ENCODE data around the gene VPS18.

Gene VPS18

GRCh38 chr15:40904552-40905201, 10.4 kb downstream of the VPS18 start:
- H3K9me3 ChIP-seq (ENCODE audit: control insufficient read depth, insufficient read depth, low read length), result no peaks in the 10 kb centered on the region
- no peak overlapping the region for H3K4me3 ChIP-seq (ENCODE audit: low read length)
- H3F3A ChIP-seq (ENCODE audit: control insufficient read depth, insufficient read depth), result peaks cover 9% of the 10 kb centered on the region; the same call in 1 of the 2 replicates
- TF ChIP-seq, protein P1, sequence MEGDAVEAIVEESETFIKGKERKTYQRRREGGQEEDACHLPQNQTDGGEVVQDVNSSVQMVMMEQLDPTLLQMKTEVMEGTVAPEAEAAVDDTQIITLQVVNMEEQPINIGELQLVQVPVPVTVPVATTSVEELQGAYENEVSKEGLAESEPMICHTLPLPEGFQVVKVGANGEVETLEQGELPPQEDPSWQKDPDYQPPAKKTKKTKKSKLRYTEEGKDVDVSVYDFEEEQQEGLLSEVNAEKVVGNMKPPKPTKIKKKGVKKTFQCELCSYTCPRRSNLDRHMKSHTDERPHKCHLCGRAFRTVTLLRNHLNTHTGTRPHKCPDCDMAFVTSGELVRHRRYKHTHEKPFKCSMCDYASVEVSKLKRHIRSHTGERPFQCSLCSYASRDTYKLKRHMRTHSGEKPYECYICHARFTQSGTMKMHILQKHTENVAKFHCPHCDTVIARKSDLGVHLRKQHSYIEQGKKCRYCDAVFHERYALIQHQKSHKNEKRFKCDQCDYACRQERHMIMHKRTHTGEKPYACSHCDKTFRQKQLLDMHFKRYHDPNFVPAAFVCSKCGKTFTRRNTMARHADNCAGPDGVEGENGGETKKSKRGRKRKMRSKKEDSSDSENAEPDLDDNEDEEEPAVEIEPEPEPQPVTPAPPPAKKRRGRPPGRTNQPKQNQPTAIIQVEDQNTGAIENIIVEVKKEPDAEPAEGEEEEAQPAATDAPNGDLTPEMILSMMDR (IDR thresholded peaks at IDR 0.05; ENCODE audit: low read depth, low read length, poor library complexity, severe bottlenecking), result no peak
- no peak for TF ChIP-seq EZH2phosphoT487 (IDR thresholded peaks at IDR 0.05; ENCODE audit: borderline replicate concordance, low read length)
- H3K9me2 ChIP-seq (replicated peaks; ENCODE audit: control insufficient read depth, low read length), result no peaks in the 10 kb centered on the region
- H3K79me2 ChIP-seq (ENCODE audit: control insufficient read depth, low read length), result peaks cover 19% of the 10 kb centered on the region
- no peaks in the 10 kb centered on the region for H4K20me1 ChIP-seq (ENCODE audit: control insufficient read depth, insufficient read depth, low read depth, low read length)
- no peak overlapping the region for H3K27ac ChIP-seq (ENCODE audit: low read depth, low read length)
- no peaks in the 10 kb centered on the region for H3K27me3 ChIP-seq (ENCODE audit: control insufficient read depth, low read length)
- peaks cover 44% of the 10 kb centered on the region for H3K4me1 ChIP-seq (ENCODE audit: control insufficient read depth, low read length)
- no peak overlapping the region for H3K4me2 ChIP-seq (ENCODE audit: low read length)
- peaks cover 43% of the 10 kb centered on the region for H3K36me3 ChIP-seq (ENCODE audit: control insufficient read depth, low read length)

- peak overlapping the region; percentile 100 for H3K4me2 ChIP-seq (ENCODE audit: low read length)
- H3K79me2 ChIP-seq (ENCODE audit: control insufficient read depth, low read length), result peaks cover 9% of the 10 kb centered on the region; the same call in 1 of the 2 replicates
- H3K9me2 ChIP-seq (replicated peaks; ENCODE audit: control insufficient read depth, low read length), result no peaks in the 10 kb centered on the region
- peaks cover 9% of the 10 kb centered on the region; the same call in 1 of the 2 replicates for H3F3A ChIP-seq (ENCODE audit: control insufficient read depth, insufficient read depth)
- H3K4me1 ChIP-seq (ENCODE audit: control insufficient read depth, low read length), result peaks cover 44% of the 10 kb centered on the region
- no peak for TF ChIP-seq EZH2phosphoT487 (IDR thresholded peaks at IDR 0.05; ENCODE audit: borderline replicate concordance, low read length)
- TF ChIP-seq, protein P1 (IDR thresholded peaks at IDR 0.05; ENCODE audit: low read depth, low read length, poor library complexity, severe bottlenecking), result peak; percentile 87
- no peaks in the 10 kb centered on the region for H3K27me3 ChIP-seq (ENCODE audit: control insufficient read depth, low read length)
- H4K20me1 ChIP-seq (ENCODE audit: control insufficient read depth, insufficient read depth, low read depth, low read length), result no peaks in the 10 kb centered on the region
- H3K36me3 ChIP-seq (ENCODE audit: control insufficient read depth, low read length), result peaks cover 27% of the 10 kb centered on the region
- peak overlapping the region; percentile 46 for H3K27ac ChIP-seq (ENCODE audit: low read depth, low read length)
- H3K4me3 ChIP-seq (ENCODE audit: low read length), result peak overlapping the region; percentile 82
- no peaks in the 10 kb centered on the region for H3K9me3 ChIP-seq (ENCODE audit: control insufficient read depth, insufficient read depth, low read length)
Measured at GRCh38 chr15:40906091-40906990, 12.1 kb downstream of the VPS18 start.

- Histone ChIP-seq H3K9me2 (replicated peaks; ENCODE audit: control insufficient read depth, low read length) (no peaks in the 10 kb centered on the region), H3K36me3 (ENCODE audit: control insufficient read depth, low read length) (peaks cover 27% of the 10 kb centered on the region)
- TF ChIP-seq, protein P1 (IDR thresholded peaks at IDR 0.05; ENCODE audit: low read depth, low read length, poor library complexity, severe bottlenecking), result no peak
- no peak for TF ChIP-seq EZH2phosphoT487 (IDR thresholded peaks at IDR 0.05; ENCODE audit: borderline replicate concordance, low read length)
Measured at GRCh38 chr15:40906991-40907802, 12.9 kb downstream of the VPS18 start.

More at GRCh38 chr15:40906991-40907802, 12.9 kb downstream of the VPS18 start:
- Histone ChIP-seq H3K27me3 (ENCODE audit: control insufficient read depth, low read length) (no peaks in the 10 kb centered on the region), H3K79me2 (ENCODE audit: control insufficient read depth, low read length) (peaks cover 9% of the 10 kb centered on the region; the same call in 1 of the 2 replicates), H3K4me2 (ENCODE audit: low read length) (peak overlapping the region; percentile 100), H4K20me1 (ENCODE audit: control insufficient read depth, insufficient read depth, low read depth, low read length) (no peaks in the 10 kb centered on the region), H3F3A (ENCODE audit: control insufficient read depth, insufficient read depth) (peaks cover 9% of the 10 kb centered on the region; the same call in 1 of the 2 replicates), H3K4me3 (ENCODE audit: low read length) (peak overlapping the region; percentile 82), H3K9me3 (ENCODE audit: control insufficient read depth, insufficient read depth, low read length) (no peaks in the 10 kb centered on the region), H3K27ac (ENCODE audit: low read depth, low read length) (peak overlapping the region; percentile 32; the same call in 1 of the 2 replicates), H3K4me1 (ENCODE audit: control insufficient read depth, low read length) (peaks cover 44% of the 10 kb centered on the region)

All from DOHH2 (cell line).